Gastrocnemius medialis (tissue), 4 donors: Measurements from ENCODE around the gene DOC2A.

Experiments
- POLR2A ChIP-seq, 2 donors: fragments of 450-650 bp; IDR thresholded peaks; one replicate each; pipeline ENCODE4 v1.6.1; 2017; ENCODE audit warnings: antibody characterized with exemption in 2 of 2, mild to moderate bottlenecking in 2 of 2, moderate library complexity in 2 of 2
- TF ChIP-seq, protein P1 (sequence below), 5 experiments: fragments of 450-650 bp in 3 of 5; fragments of 200-600 bp in 2 of 5; sonication (generic) in 2 of 5; IDR thresholded peaks in 4 of 5; conservative IDR thresholded peaks in 1 of 5; 1 replicate in 4 of 5; 2 replicates in 1 of 5; pipeline ENCODE4 v1.5.1; 2016 to 2019; ENCODE audit warnings: antibody characterized with exemption in 5 of 5, mild to moderate bottlenecking in 3 of 5, moderate library complexity in 3 of 5

DNA sequence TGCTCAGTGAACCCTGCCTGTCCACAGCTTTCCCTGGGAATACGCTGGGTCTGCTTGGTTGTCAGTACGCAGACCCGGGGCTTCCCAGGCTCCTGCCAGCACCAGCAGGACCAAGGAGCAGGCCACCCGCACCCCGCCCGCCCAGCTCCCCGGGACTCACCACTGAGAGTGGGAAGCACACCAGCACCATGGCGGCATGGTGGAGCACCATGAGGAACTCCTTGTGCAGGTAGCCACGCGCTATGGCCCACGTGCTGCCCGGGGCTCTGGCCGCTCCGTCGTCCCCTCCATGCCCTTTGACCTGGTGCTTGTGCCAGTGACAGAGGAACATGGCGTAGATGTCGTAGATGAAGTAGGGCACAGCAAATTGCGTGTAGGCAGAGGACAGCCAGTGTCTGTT lies 15.6 kb upstream of the DOC2A start:
- TF ChIP-seq, protein P1, sequence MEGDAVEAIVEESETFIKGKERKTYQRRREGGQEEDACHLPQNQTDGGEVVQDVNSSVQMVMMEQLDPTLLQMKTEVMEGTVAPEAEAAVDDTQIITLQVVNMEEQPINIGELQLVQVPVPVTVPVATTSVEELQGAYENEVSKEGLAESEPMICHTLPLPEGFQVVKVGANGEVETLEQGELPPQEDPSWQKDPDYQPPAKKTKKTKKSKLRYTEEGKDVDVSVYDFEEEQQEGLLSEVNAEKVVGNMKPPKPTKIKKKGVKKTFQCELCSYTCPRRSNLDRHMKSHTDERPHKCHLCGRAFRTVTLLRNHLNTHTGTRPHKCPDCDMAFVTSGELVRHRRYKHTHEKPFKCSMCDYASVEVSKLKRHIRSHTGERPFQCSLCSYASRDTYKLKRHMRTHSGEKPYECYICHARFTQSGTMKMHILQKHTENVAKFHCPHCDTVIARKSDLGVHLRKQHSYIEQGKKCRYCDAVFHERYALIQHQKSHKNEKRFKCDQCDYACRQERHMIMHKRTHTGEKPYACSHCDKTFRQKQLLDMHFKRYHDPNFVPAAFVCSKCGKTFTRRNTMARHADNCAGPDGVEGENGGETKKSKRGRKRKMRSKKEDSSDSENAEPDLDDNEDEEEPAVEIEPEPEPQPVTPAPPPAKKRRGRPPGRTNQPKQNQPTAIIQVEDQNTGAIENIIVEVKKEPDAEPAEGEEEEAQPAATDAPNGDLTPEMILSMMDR (IDR thresholded peaks at IDR 0.05 in 4 of 5, conservative IDR thresholded peaks at IDR 0.05 in 1 of 5) = no peak
- TF ChIP-seq POLR2A (IDR thresholded peaks at IDR 0.05) = no peak
